ENCODE data around the gene SLC25A39. TPM values are rescaled to one million over a fixed set of nuclear protein-coding genes. Genes with fewer than 3 reads are reported as not detected.
A peak's percentile ranks its signal among the peaks of the same experiment; 100 is the strongest.

Gene SLC25A39
- total and polyA plus RNA-seq, 9 of the 15 experiments (the other 6 are each of a cell fraction or from before 2014, with no cell fraction given): 4.8 to 267 (median 140) TPM

GRCh38 chr17:44324571-44325275 is at the start of gene SLC25A39 (continued):
- TF ChIP-seq NEUROD1 (IDR thresholded peaks at IDR 0.05; ENCODE audit: borderline replicate concordance, low read depth, low read length, partially characterized antibody): peak; percentile 64
- peak; percentile 64; the same call in 1 of the 2 replicates for TF ChIP-seq BHLHE40 (IDR thresholded peaks at IDR 0.05; ENCODE audit: low read length)
- TF ChIP-seq ZNF24 (IDR thresholded peaks at IDR 0.05): 0 out of 2 replicates have a peak, but pooled peaks have one; percentile 34
- TF ChIP-seq TAF1 (IDR thresholded peaks at IDR 0.05; ENCODE audit: control insufficient read depth, extremely low read depth, insufficient read depth, low read length, severe bottlenecking): peak; percentile 16
- peak; percentile 30 for TF ChIP-seq DACH1 (IDR thresholded peaks at IDR 0.05; ENCODE audit: partially characterized antibody)
- peak; percentile 82 for TF ChIP-seq MYC (IDR thresholded peaks at IDR 0.05; ENCODE audit: low read depth, low read length)
- no peak for TF ChIP-seq MYC (CRISPR knock-in tag; IDR thresholded peaks at IDR 0.05; ENCODE audit: borderline replicate concordance, low read depth)
- 0 out of 2 replicates have a peak, but pooled peaks have one; percentile 16 for TF ChIP-seq ZNF766 (CRISPR knock-in tag; conservative IDR thresholded peaks at IDR 0.05)
- TF ChIP-seq PRDM10 (IDR thresholded peaks at IDR 0.05; ENCODE audit: partially characterized antibody): peak; percentile 19
- TF ChIP-seq SIN3A (IDR thresholded peaks at IDR 0.05; ENCODE audit: borderline replicate concordance in 2 of 2, control insufficient read depth in 1 of 2, low read depth in 2 of 2, low read length in 2 of 2): peak; percentile 69 to 88; a peak in 3 of 4 replicates
- peak; percentile 67 for TF ChIP-seq MAX (CRISPR knock-in tag; IDR thresholded peaks at IDR 0.05)
- no peak for TF ChIP-seq RBM15 (IDR thresholded peaks at IDR 0.05; ENCODE audit: insufficient read depth, low read length)
- TF ChIP-seq ZBTB8A (IDR thresholded peaks at IDR 0.05; ENCODE audit: partially characterized antibody): no peak
- peak; percentile 80 for TF ChIP-seq E2F3 (CRISPR knock-in tag; IDR thresholded peaks at IDR 0.05)
- TF ChIP-seq BCOR (IDR thresholded peaks at IDR 0.05): peak; percentile 98
